ENCODE measurements around the gene ZFAND3.
"Not testable (repeated sequence)": the region's sequence is repeated elsewhere in the genome, so short reads cannot be mapped to it uniquely, and the experiment has no call there.

The ZFAND3 gene

GRCh38 chr6:37889486-37889885, 70.0 kb downstream of the ZFAND3 start:
- no peak overlapping the region for H3K27ac ChIP-seq (ENCODE audit: low read depth, low read length)
- no peak overlapping the region for H3K9ac ChIP-seq (ENCODE audit: low read length)
- H3K4me3 ChIP-seq (ENCODE audit: low read depth in 1 of 2, low read length in 2 of 2): no peak overlapping the region
- peaks cover 15% of the 10 kb centered on the region for H3K4me1 ChIP-seq (ENCODE audit: insufficient read depth, low read length)
- no peaks in the 10 kb centered on the region for H3K9me3 ChIP-seq (ENCODE audit: low read length)
- H3K36me3 ChIP-seq (ENCODE audit: insufficient read depth, low read length): no peaks in the 10 kb centered on the region
- H3K27me3 ChIP-seq (ENCODE audit: control insufficient read depth in 1 of 2, insufficient read depth in 2 of 2, low read length in 2 of 2): no peaks in the 10 kb centered on the region

GRCh38 chr6:37891072-37891471, 71.5 kb downstream of the ZFAND3 start:
- Histone ChIP-seq H3K9me3 (ENCODE audit: low read length) (no peaks in the 10 kb centered on the region), H3K4me3 (ENCODE audit: low read depth in 1 of 2, low read length in 2 of 2) (no peak overlapping the region), H3K4me1 (ENCODE audit: insufficient read depth, low read length) (peaks cover 22% of the 10 kb centered on the region), H3K27ac (ENCODE audit: low read depth, low read length) (no peak overlapping the region), H3K36me3 (ENCODE audit: insufficient read depth, low read length) (no peaks in the 10 kb centered on the region), H3K9ac (ENCODE audit: low read length) (no peak overlapping the region), H3K27me3 (ENCODE audit: control insufficient read depth in 1 of 2, insufficient read depth in 2 of 2, low read length in 2 of 2) (no peaks in the 10 kb centered on the region)

DNA sequence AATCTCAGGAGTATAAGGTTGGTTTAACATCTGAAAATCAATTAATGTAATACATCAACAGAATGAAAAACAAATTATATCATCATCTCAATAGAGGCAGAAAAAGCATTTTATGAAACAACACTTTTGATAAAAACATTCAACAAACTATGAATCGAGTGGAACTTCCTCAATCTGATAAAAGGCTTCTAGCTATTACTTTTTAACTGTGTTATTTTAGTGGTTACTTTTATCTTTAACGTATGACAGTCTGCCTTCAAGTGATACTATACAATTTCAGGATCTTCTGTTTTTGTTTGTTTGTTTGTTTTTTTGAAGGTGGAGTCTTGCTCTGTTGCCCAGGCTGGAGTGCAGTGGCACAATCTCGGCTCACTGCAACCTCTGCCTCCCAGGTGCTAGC, 73.7 kb downstream of the ZFAND3 start:
- no peaks in the 10 kb centered on the region for H3K9me3 ChIP-seq (ENCODE audit: low read length)

GRCh38 chr6:37893734-37894133, 74.2 kb downstream of the ZFAND3 start:
- not testable (repeated sequence) for H3K4me3 ChIP-seq (ENCODE audit: low read depth in 1 of 2, low read length in 2 of 2); H3K36me3 ChIP-seq (ENCODE audit: insufficient read depth, low read length); H3K27me3 ChIP-seq (ENCODE audit: control insufficient read depth in 1 of 2, insufficient read depth in 2 of 2, low read length in 2 of 2); H3K27ac ChIP-seq (ENCODE audit: low read depth, low read length); H3K9me3 ChIP-seq (ENCODE audit: low read length); H3K9ac ChIP-seq (ENCODE audit: low read length)
- H3K4me1 ChIP-seq (ENCODE audit: insufficient read depth, low read length): peaks cover 25% of the 10 kb centered on the region

More for the DNA sequence above, 73.7 kb downstream of the ZFAND3 start:
- no peaks in the 10 kb centered on the region for H3K27me3 ChIP-seq (ENCODE audit: control insufficient read depth in 1 of 2, insufficient read depth in 2 of 2, low read length in 2 of 2)
- H3K27ac ChIP-seq (ENCODE audit: low read depth, low read length): no peak overlapping the region
- no peaks in the 10 kb centered on the region for H3K36me3 ChIP-seq (ENCODE audit: insufficient read depth, low read length)
- H3K9ac ChIP-seq (ENCODE audit: low read length): no peak overlapping the region
- no peak overlapping the region for H3K4me3 ChIP-seq (ENCODE audit: low read depth in 1 of 2, low read length in 2 of 2)
- H3K4me1 ChIP-seq (ENCODE audit: insufficient read depth, low read length): peaks cover 26% of the 10 kb centered on the region

GRCh38 chr6:37894585-37894984, 75.1 kb downstream of the ZFAND3 start:
- H3K4me1 ChIP-seq (ENCODE audit: insufficient read depth, low read length): peaks cover 16% of the 10 kb centered on the region
- H3K27me3 ChIP-seq (ENCODE audit: control insufficient read depth in 1 of 2, insufficient read depth in 2 of 2, low read length in 2 of 2): no peaks in the 10 kb centered on the region
- H3K27ac ChIP-seq (ENCODE audit: low read depth, low read length): no peak overlapping the region
- H3K9me3 ChIP-seq (ENCODE audit: low read length): no peaks in the 10 kb centered on the region
- H3K36me3 ChIP-seq (ENCODE audit: insufficient read depth, low read length): no peaks in the 10 kb centered on the region
- H3K4me3 ChIP-seq (ENCODE audit: low read depth in 1 of 2, low read length in 2 of 2): no peak overlapping the region
- no peak overlapping the region for H3K9ac ChIP-seq (ENCODE audit: low read length)

GRCh38 chr6:37897321-37897720, 77.8 kb downstream of the ZFAND3 start:
- Histone ChIP-seq H3K9ac (ENCODE audit: low read length) (no peak overlapping the region), H3K9me3 (ENCODE audit: low read length) (no peaks in the 10 kb centered on the region), H3K4me3 (ENCODE audit: low read depth in 1 of 2, low read length in 2 of 2) (no peak overlapping the region), H3K27me3 (ENCODE audit: control insufficient read depth in 1 of 2, insufficient read depth in 2 of 2, low read length in 2 of 2) (no peaks in the 10 kb centered on the region), H3K36me3 (ENCODE audit: insufficient read depth, low read length) (no peaks in the 10 kb centered on the region), H3K4me1 (ENCODE audit: insufficient read depth, low read length) (peaks cover 11% of the 10 kb centered on the region), H3K27ac (ENCODE audit: low read depth, low read length) (no peak overlapping the region)

DNA sequence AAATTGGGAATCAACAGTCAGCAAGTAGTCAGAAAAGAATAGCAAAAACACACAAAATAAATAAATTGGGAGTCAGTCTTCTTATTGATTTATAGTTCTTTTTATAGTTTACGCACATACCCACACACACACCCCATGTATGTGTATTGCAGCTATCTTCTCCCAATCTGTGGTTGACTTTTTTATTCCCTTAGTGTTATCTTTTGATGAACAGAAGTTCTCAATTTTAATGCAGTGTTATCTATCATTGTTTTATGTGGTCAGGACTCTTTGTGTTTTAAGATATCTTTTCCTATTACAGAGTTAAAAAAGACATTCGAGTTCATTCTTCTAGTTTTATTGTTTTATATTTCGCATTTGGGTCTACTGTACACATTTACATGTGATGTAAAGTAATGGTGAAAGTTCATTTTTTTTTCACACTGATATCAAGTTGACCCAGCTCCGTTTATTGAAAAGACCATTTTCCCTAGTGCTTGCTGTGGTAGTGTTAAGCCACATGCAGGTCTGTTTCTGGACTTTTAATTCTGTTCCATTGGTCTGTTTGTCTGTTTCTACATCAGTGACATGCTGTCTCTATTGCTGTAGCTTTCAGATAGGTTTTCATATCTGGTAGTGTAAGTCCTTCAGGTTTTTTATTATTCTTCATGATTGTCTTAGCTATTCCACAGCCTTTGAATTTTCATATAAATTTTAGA, 78.4 kb downstream of the ZFAND3 start:
- no peaks in the 10 kb centered on the region for H3K9me3 ChIP-seq (ENCODE audit: low read length)
- peaks cover 12% of the 10 kb centered on the region for H3K4me1 ChIP-seq (ENCODE audit: insufficient read depth, low read length)
- no peaks in the 10 kb centered on the region for H3K36me3 ChIP-seq (ENCODE audit: insufficient read depth, low read length)
- no peak overlapping the region for H3K27ac ChIP-seq (ENCODE audit: low read depth, low read length)
- H3K27me3 ChIP-seq (ENCODE audit: control insufficient read depth in 1 of 2, insufficient read depth in 2 of 2, low read length in 2 of 2): no peaks in the 10 kb centered on the region
- no peak overlapping the region for H3K9ac ChIP-seq (ENCODE audit: low read length)
- no peak overlapping the region for H3K4me3 ChIP-seq (ENCODE audit: low read depth in 1 of 2, low read length in 2 of 2)

- H3K27ac ChIP-seq (ENCODE audit: low read depth, low read length): no peak overlapping the region
- no peaks in the 10 kb centered on the region for H3K9me3 ChIP-seq (ENCODE audit: low read length)
- H3K4me1 ChIP-seq (ENCODE audit: insufficient read depth, low read length): peaks cover 14% of the 10 kb centered on the region
- H3K36me3 ChIP-seq (ENCODE audit: insufficient read depth, low read length): no peaks in the 10 kb centered on the region
- H3K4me3 ChIP-seq (ENCODE audit: low read depth in 1 of 2, low read length in 2 of 2): no peak overlapping the region
- no peaks in the 10 kb centered on the region for H3K27me3 ChIP-seq (ENCODE audit: control insufficient read depth in 1 of 2, insufficient read depth in 2 of 2, low read length in 2 of 2)
- H3K9ac ChIP-seq (ENCODE audit: low read length): no peak overlapping the region
Measured at GRCh38 chr6:37903351-37904340, 84.1 kb downstream of the ZFAND3 start.

DNA sequence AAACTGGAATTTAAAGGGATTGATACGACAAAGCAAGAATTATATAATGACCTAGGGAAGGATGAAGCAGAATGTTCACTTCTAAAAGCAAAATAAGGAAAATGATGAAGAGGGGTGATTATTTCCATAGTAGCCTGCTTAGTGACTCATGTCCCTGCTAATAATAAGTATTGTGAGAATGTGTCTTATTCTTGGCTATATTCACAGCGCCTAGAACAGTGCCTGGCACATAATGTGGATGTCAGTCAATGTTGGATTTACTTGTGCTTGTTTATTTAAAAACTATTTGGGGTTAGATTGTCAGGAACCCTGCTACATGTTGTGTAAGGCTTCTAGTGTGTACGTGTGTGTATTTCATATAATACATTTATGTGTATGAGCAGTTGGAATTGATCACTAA, 85.1 kb downstream of the ZFAND3 start:
- no peak overlapping the region for H3K9ac ChIP-seq (ENCODE audit: low read length)
- no peak overlapping the region for H3K27ac ChIP-seq (ENCODE audit: low read depth, low read length)
- no peak overlapping the region for H3K4me3 ChIP-seq (ENCODE audit: low read depth in 1 of 2, low read length in 2 of 2)
- H3K4me1 ChIP-seq (ENCODE audit: insufficient read depth, low read length): peaks cover 14% of the 10 kb centered on the region
- H3K9me3 ChIP-seq (ENCODE audit: low read length): no peaks in the 10 kb centered on the region
- H3K27me3 ChIP-seq (ENCODE audit: control insufficient read depth in 1 of 2, insufficient read depth in 2 of 2, low read length in 2 of 2): no peaks in the 10 kb centered on the region
- no peaks in the 10 kb centered on the region for H3K36me3 ChIP-seq (ENCODE audit: insufficient read depth, low read length)

- Histone ChIP-seq H3K27ac (ENCODE audit: low read depth, low read length) (no peak overlapping the region), H3K4me1 (ENCODE audit: insufficient read depth, low read length) (peaks cover 14% of the 10 kb centered on the region)
Measured at GRCh38 chr6:37906121-37906520, 86.6 kb downstream of the ZFAND3 start.

GRCh38 chr6:37910998-37911397, 91.5 kb downstream of the ZFAND3 start:
- no peak overlapping the region for H3K27ac ChIP-seq (ENCODE audit: low read depth, low read length)
- no peaks in the 10 kb centered on the region for H3K27me3 ChIP-seq (ENCODE audit: control insufficient read depth in 1 of 2, insufficient read depth in 2 of 2, low read length in 2 of 2)
- H3K9me3 ChIP-seq (ENCODE audit: low read length): no peaks in the 10 kb centered on the region
- H3K4me3 ChIP-seq (ENCODE audit: low read depth in 1 of 2, low read length in 2 of 2): no peak overlapping the region
- H3K36me3 ChIP-seq (ENCODE audit: insufficient read depth, low read length): no peaks in the 10 kb centered on the region
- H3K4me1 ChIP-seq (ENCODE audit: insufficient read depth, low read length): peaks cover 16% of the 10 kb centered on the region
- no peak overlapping the region for H3K9ac ChIP-seq (ENCODE audit: low read length)

More at GRCh38 chr6:37906121-37906520, 86.6 kb downstream of the ZFAND3 start:
- Histone ChIP-seq H3K9ac (ENCODE audit: low read length) (no peak overlapping the region), H3K9me3 (ENCODE audit: low read length) (no peaks in the 10 kb centered on the region), H3K4me3 (ENCODE audit: low read depth in 1 of 2, low read length in 2 of 2) (no peak overlapping the region), H3K36me3 (ENCODE audit: insufficient read depth, low read length) (no peaks in the 10 kb centered on the region), H3K27me3 (ENCODE audit: control insufficient read depth in 1 of 2, insufficient read depth in 2 of 2, low read length in 2 of 2) (no peaks in the 10 kb centered on the region)

Data from muscle layer of colon (tissue), 2 donors.